ENCODE results near the gene ZNF860.

The ZNF860 gene

DNA sequence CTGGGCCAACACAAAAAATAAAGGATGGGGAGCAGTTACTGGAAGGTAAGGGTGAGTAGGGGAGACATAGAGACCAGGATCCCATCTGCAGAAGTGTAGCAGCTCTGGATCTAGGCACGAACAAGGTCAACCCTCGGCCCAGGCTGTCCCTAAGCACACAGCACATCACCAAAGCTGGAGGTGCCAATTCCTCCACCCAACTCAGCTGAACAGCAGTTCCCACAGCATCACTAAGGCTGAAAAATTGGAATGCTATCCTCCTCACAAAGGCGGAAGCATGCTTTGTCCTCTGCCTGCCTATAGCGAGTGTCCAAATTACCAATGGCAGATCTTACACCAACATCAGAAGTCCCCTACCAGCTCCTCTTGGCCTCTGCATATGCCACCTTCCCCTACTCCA is 34.4 kb upstream of the ZNF860 start:
- H3K27me3 ChIP-seq (ENCODE audit: control insufficient read depth, insufficient read depth, low read length) = no peaks in the 10 kb centered on the region
- no peak overlapping the region for H3K4me3 ChIP-seq (ENCODE audit: low read depth, low read length)
- no peak overlapping the region for H3K27ac ChIP-seq (ENCODE audit: low read depth, low read length)
- peaks cover 34% of the 10 kb centered on the region for H3K4me1 ChIP-seq (ENCODE audit: control insufficient read depth, insufficient read depth, low read length)
- no peaks in the 10 kb centered on the region; the same call in 1 of the 2 replicates for H3K9me3 ChIP-seq (ENCODE audit: control insufficient read depth, insufficient read depth, low read length)
- no peak overlapping the region for H3K9ac ChIP-seq (ENCODE audit: low read depth, low read length)
- no peaks in the 10 kb centered on the region for H3K36me3 ChIP-seq (ENCODE audit: control insufficient read depth, insufficient read depth, low read length)

- H3K4me1 ChIP-seq (ENCODE audit: control insufficient read depth, insufficient read depth, low read length) = peaks cover 36% of the 10 kb centered on the region
- no peaks in the 10 kb centered on the region; the same call in 1 of the 2 replicates for H3K9me3 ChIP-seq (ENCODE audit: control insufficient read depth, insufficient read depth, low read length)
- H3K36me3 ChIP-seq (ENCODE audit: control insufficient read depth, insufficient read depth, low read length) = no peaks in the 10 kb centered on the region
- H3K27me3 ChIP-seq (ENCODE audit: control insufficient read depth, insufficient read depth, low read length) = no peaks in the 10 kb centered on the region
- no peak overlapping the region for H3K9ac ChIP-seq (ENCODE audit: low read depth, low read length)
- no peak overlapping the region for H3K4me3 ChIP-seq (ENCODE audit: low read depth, low read length)
- no peak overlapping the region for H3K27ac ChIP-seq (ENCODE audit: low read depth, low read length)
These were observed 33.9 kb upstream of the ZNF860 start for GRCh38 chr3:31947671-31948091.

- Histone ChIP-seq H3K36me3 (ENCODE audit: control insufficient read depth, insufficient read depth, low read length) (no peaks in the 10 kb centered on the region), H3K4me1 (ENCODE audit: control insufficient read depth, insufficient read depth, low read length) (peaks cover 36% of the 10 kb centered on the region), H3K27ac (ENCODE audit: low read depth, low read length) (no peak overlapping the region), H3K27me3 (ENCODE audit: control insufficient read depth, insufficient read depth, low read length) (no peaks in the 10 kb centered on the region), H3K9ac (ENCODE audit: low read depth, low read length) (no peak overlapping the region), H3K9me3 (ENCODE audit: control insufficient read depth, insufficient read depth, low read length) (no peaks in the 10 kb centered on the region; the same call in 1 of the 2 replicates), H3K4me3 (ENCODE audit: low read depth, low read length) (no peak overlapping the region)
These were observed 33.3 kb upstream of the ZNF860 start for GRCh38 chr3:31948280-31948679.

- no peaks in the 10 kb centered on the region for H3K36me3 ChIP-seq (ENCODE audit: control insufficient read depth, insufficient read depth, low read length)
- no peak overlapping the region for H3K9ac ChIP-seq (ENCODE audit: low read depth, low read length)
- H3K27ac ChIP-seq (ENCODE audit: low read depth, low read length) = no peak overlapping the region
- peaks cover 7% of the 10 kb centered on the region; the same call in 1 of the 2 replicates for H3K9me3 ChIP-seq (ENCODE audit: control insufficient read depth, insufficient read depth, low read length)
- no peaks in the 10 kb centered on the region for H3K27me3 ChIP-seq (ENCODE audit: control insufficient read depth, insufficient read depth, low read length)
- peaks cover 23% of the 10 kb centered on the region for H3K4me1 ChIP-seq (ENCODE audit: control insufficient read depth, insufficient read depth, low read length)
- H3K4me3 ChIP-seq (ENCODE audit: low read depth, low read length) = no peak overlapping the region
These were observed 29.3 kb upstream of the ZNF860 start for GRCh38 chr3:31952205-31952604.

- Histone ChIP-seq H3K9ac (ENCODE audit: low read depth, low read length) (no peak overlapping the region), H3K4me3 (ENCODE audit: low read depth, low read length) (no peak overlapping the region), H3K27me3 (ENCODE audit: control insufficient read depth, insufficient read depth, low read length) (no peaks in the 10 kb centered on the region), H3K9me3 (ENCODE audit: control insufficient read depth, insufficient read depth, low read length) (peaks cover 7% of the 10 kb centered on the region; the same call in 1 of the 2 replicates), H3K36me3 (ENCODE audit: control insufficient read depth, insufficient read depth, low read length) (no peaks in the 10 kb centered on the region), H3K27ac (ENCODE audit: low read depth, low read length) (no peak overlapping the region), H3K4me1 (ENCODE audit: control insufficient read depth, insufficient read depth, low read length) (peaks cover 17% of the 10 kb centered on the region)
These were observed 28.5 kb upstream of the ZNF860 start for GRCh38 chr3:31953091-31953490.

- H3K4me1 ChIP-seq (ENCODE audit: control insufficient read depth, insufficient read depth, low read length) = peaks cover 18% of the 10 kb centered on the region
- H3K9ac ChIP-seq (ENCODE audit: low read depth, low read length) = no peak overlapping the region
- peaks cover 7% of the 10 kb centered on the region; the same call in 1 of the 2 replicates for H3K9me3 ChIP-seq (ENCODE audit: control insufficient read depth, insufficient read depth, low read length)
- no peak overlapping the region for H3K27ac ChIP-seq (ENCODE audit: low read depth, low read length)
- no peaks in the 10 kb centered on the region for H3K36me3 ChIP-seq (ENCODE audit: control insufficient read depth, insufficient read depth, low read length)
- H3K27me3 ChIP-seq (ENCODE audit: control insufficient read depth, insufficient read depth, low read length) = no peaks in the 10 kb centered on the region
- no peak overlapping the region for H3K4me3 ChIP-seq (ENCODE audit: low read depth, low read length)
These were observed 27.9 kb upstream of the ZNF860 start for GRCh38 chr3:31953636-31954035.

DNA sequence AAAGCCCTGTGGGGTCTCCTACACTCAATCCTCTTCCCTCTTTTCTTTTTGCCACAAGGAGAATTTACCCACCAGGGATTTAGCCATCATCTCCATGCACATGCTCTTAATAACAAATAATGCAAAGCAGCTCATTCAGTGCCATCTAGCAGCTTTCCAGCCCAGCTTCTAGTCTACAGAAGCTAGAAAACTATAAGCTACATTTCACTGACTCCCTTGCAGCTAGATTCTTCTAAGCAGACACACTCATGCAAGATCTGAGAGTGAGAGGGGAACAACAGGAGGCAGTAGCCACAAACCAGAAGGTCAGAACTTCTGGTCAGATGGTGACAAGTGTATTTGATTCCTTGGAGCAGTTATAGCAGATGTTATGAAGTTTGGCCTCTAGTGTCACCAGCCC is 26.0 kb upstream of the ZNF860 start:
- H3K9ac ChIP-seq (ENCODE audit: low read depth, low read length) = no peak overlapping the region
- no peaks in the 10 kb centered on the region for H3K36me3 ChIP-seq (ENCODE audit: control insufficient read depth, insufficient read depth, low read length)
- no peaks in the 10 kb centered on the region for H3K27me3 ChIP-seq (ENCODE audit: control insufficient read depth, insufficient read depth, low read length)
- peaks cover 34% of the 10 kb centered on the region for H3K4me1 ChIP-seq (ENCODE audit: control insufficient read depth, insufficient read depth, low read length)
- peaks cover 7% of the 10 kb centered on the region; the same call in 1 of the 2 replicates for H3K9me3 ChIP-seq (ENCODE audit: control insufficient read depth, insufficient read depth, low read length)
- H3K4me3 ChIP-seq (ENCODE audit: low read depth, low read length) = no peak overlapping the region
- no peak overlapping the region for H3K27ac ChIP-seq (ENCODE audit: low read depth, low read length)

DNA sequence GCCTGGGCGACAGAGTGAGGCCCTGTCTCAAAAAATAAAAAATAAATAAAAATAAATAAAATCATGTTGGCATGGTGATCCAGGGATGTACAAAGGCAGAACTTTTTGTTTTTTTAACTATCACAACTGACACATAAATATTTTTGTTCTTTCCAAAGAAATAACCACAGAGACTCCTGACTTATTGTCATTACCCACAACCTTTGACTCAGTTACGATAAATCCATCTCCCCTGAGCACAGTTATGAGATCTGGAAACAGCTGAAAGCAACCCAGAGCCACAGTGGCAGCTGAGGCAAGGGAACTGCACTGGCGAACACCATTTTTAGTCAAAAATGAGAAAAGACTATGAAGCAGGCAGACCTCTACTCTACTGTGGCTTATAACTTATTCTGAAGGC is 24.4 kb upstream of the ZNF860 start:
- Histone ChIP-seq H3K9me3 (ENCODE audit: control insufficient read depth, insufficient read depth, low read length) (peaks cover 7% of the 10 kb centered on the region; the same call in 1 of the 2 replicates), H3K27ac (ENCODE audit: low read depth, low read length) (no peak overlapping the region), H3K4me3 (ENCODE audit: low read depth, low read length) (no peak overlapping the region), H3K9ac (ENCODE audit: low read depth, low read length) (no peak overlapping the region), H3K27me3 (ENCODE audit: control insufficient read depth, insufficient read depth, low read length) (no peaks in the 10 kb centered on the region), H3K4me1 (ENCODE audit: control insufficient read depth, insufficient read depth, low read length) (peaks cover 42% of the 10 kb centered on the region), H3K36me3 (ENCODE audit: control insufficient read depth, insufficient read depth, low read length) (no peaks in the 10 kb centered on the region)

- Histone ChIP-seq H3K4me3 (ENCODE audit: low read depth, low read length) (peak overlapping the region; percentile 54), H3K27ac (ENCODE audit: low read depth, low read length) (peak overlapping the region; percentile 92), H3K4me1 (ENCODE audit: control insufficient read depth, insufficient read depth, low read length) (peaks cover 49% of the 10 kb centered on the region), H3K27me3 (ENCODE audit: control insufficient read depth, insufficient read depth, low read length) (no peaks in the 10 kb centered on the region), H3K9me3 (ENCODE audit: control insufficient read depth, insufficient read depth, low read length) (peaks cover 7% of the 10 kb centered on the region; the same call in 1 of the 2 replicates), H3K36me3 (ENCODE audit: control insufficient read depth, insufficient read depth, low read length) (no peaks in the 10 kb centered on the region), H3K9ac (ENCODE audit: low read depth, low read length) (no peak overlapping the region)
These were observed 22.8 kb upstream of the ZNF860 start for GRCh38 chr3:31958701-31959152.

DNA sequence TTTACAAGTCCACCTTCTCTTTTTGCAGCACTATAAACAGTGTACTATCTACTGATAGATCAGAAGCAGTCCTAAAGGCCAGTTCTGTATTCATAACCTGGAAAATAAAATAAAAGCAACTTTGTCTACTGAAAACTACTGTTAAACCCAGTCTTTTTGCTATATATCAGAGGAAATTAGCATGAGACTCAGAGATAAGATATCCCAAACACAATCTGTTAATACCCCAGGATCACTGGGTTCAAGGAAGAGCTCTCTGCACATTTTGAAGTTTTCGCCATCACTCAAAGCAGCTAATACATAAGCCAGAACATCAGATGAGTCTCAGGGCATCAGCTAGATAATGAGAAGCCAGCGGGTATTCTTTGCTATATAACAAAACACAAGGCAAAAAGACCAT is 22.3 kb upstream of the ZNF860 start:
- Histone ChIP-seq H3K36me3 (ENCODE audit: control insufficient read depth, insufficient read depth, low read length) (no peaks in the 10 kb centered on the region), H3K4me3 (ENCODE audit: low read depth, low read length) (peak overlapping the region; percentile 54)

GRCh38 chr3:31959951-31960792 is 21.4 kb upstream of the ZNF860 start:
- H3K27me3 ChIP-seq (ENCODE audit: control insufficient read depth, insufficient read depth, low read length) = no peaks in the 10 kb centered on the region
- peak overlapping the region; percentile 61 for H3K9ac ChIP-seq (ENCODE audit: low read depth, low read length)
- peaks cover 49% of the 10 kb centered on the region for H3K4me1 ChIP-seq (ENCODE audit: control insufficient read depth, insufficient read depth, low read length)
- H3K4me3 ChIP-seq (ENCODE audit: low read depth, low read length) = peak overlapping the region; percentile 54
- H3K27ac ChIP-seq (ENCODE audit: low read depth, low read length) = peak overlapping the region; percentile 92
- peaks cover 7% of the 10 kb centered on the region; the same call in 1 of the 2 replicates for H3K9me3 ChIP-seq (ENCODE audit: control insufficient read depth, insufficient read depth, low read length)
- no peaks in the 10 kb centered on the region for H3K36me3 ChIP-seq (ENCODE audit: control insufficient read depth, insufficient read depth, low read length)

More for the DNA sequence above, 22.3 kb upstream of the ZNF860 start:
- H3K9ac ChIP-seq (ENCODE audit: low read depth, low read length) = peak overlapping the region; percentile 61; the same call in 1 of the 2 replicates
- peaks cover 7% of the 10 kb centered on the region; the same call in 1 of the 2 replicates for H3K9me3 ChIP-seq (ENCODE audit: control insufficient read depth, insufficient read depth, low read length)
- peak overlapping the region; percentile 92 for H3K27ac ChIP-seq (ENCODE audit: low read depth, low read length)
- peaks cover 49% of the 10 kb centered on the region for H3K4me1 ChIP-seq (ENCODE audit: control insufficient read depth, insufficient read depth, low read length)
- H3K27me3 ChIP-seq (ENCODE audit: control insufficient read depth, insufficient read depth, low read length) = no peaks in the 10 kb centered on the region

All from HUES48 (cell line).